Vagina (tissue), 2 donors: ENCODE data around the gene ARHGEF4. TPM values are rescaled to one million over a fixed set of nuclear protein-coding genes. Genes with fewer than 3 reads are reported as not detected.
A peak's percentile ranks its signal among the peaks of the same experiment; 100 is the strongest.

Experiments
- DNase-seq, 2 donors: peaks; one replicate each; pipeline ENCODE4 v3.0.0-alpha.2; 2017; ENCODE audit errors: extremely low spot score in 2 of 2
- H3K27ac ChIP-seq: fragments of 200-600 bp; sonication (generic); one replicate; pipeline ENCODE4 v1.5.1; 2019
- H3K27me3 ChIP-seq: fragments of 200-600 bp; sonication (generic); one replicate; pipeline ENCODE4 v1.5.1; 2019
- H3K36me3 ChIP-seq, 2 donors: fragments of 200-600 bp; sonication (generic); one replicate each; pipeline ENCODE4 v1.5.1; 2017 to 2019
- H3K4me1 ChIP-seq: fragments of 200-600 bp; sonication (generic); one replicate; pipeline ENCODE4 v1.5.1; 2019
- H3K4me3 ChIP-seq, 2 donors: fragments of 200-600 bp; sonication (generic); 1 replicate in 1 of 2; 2 replicates in 1 of 2; pipeline ENCODE4 v1.5.1; 2016 to 2019
- H3K9me3 ChIP-seq: fragments of 200-600 bp; sonication (generic); one replicate; pipeline ENCODE4 v1.5.1; 2019
- CTCF ChIP-seq, 3 experiments: fragments of 450-650 bp in 2 of 3; fragments of 200-600 bp in 1 of 3; sonication (generic) in 1 of 3; IDR thresholded peaks; one replicate each; pipeline ENCODE4 v1.5.1; 2017 to 2019; ENCODE audit warnings: antibody characterized with exemption in 3 of 3, mild to moderate bottlenecking in 2 of 3, moderate library complexity in 2 of 3
- POLR2A ChIP-seq, 2 donors: fragments of 450-650 bp; IDR thresholded peaks; one replicate each; pipeline ENCODE4 v1.6.1; 2017; ENCODE audit warnings: antibody characterized with exemption in 2 of 2, mild to moderate bottlenecking in 2 of 2, moderate library complexity in 2 of 2
- POLR2AphosphoS5 ChIP-seq, 2 donors: sonication (generic); formaldehyde crosslinking; IDR thresholded peaks; one replicate each; pipeline ENCODE4 v1.9.0; 2017; ENCODE audit warnings: antibody characterized with exemption in 2 of 2, mild to moderate bottlenecking in 2 of 2, low read depth in 1 of 2; ENCODE audit not compliant: insufficient read depth in 1 of 2
- intact Hi-C: fragments of 100-400 bp; cut with DNase I; formaldehyde crosslinking; loops from one replicate; pipeline ENCODE4 v1.15.1; 2023
- total RNA-seq: library from RNA; depleted of rRNA; stranded (reverse); fragments of >200 nt; gene quantifications from one replicate; pipeline ENCODE4 v1.2.3, GENCODE V29; 2016

Gene ARHGEF4
- total RNA-seq, 1 donor from 2014 or later: 116 TPM

GRCh38 chr2:131035112-131035825 is 198.6 kb downstream of the ARHGEF4 start:
- H3K4me1 ChIP-seq: peaks cover 19% of the 10 kb centered on the region
- H3K27ac ChIP-seq: no peak overlapping the region
- no peaks in the 10 kb centered on the region for H3K27me3 ChIP-seq

GRCh38 chr2:131035826-131036231 is 199.1 kb downstream of the ARHGEF4 start:
- H3K27me3 ChIP-seq: no peaks in the 10 kb centered on the region
- H3K27ac ChIP-seq: no peak overlapping the region
- peaks cover 19% of the 10 kb centered on the region for H3K4me1 ChIP-seq
- no peak for TF ChIP-seq POLR2A (IDR thresholded peaks at IDR 0.05)
- TF ChIP-seq POLR2AphosphoS5 (IDR thresholded peaks at IDR 0.05; ENCODE audit: insufficient read depth in 1 of 2, low read depth in 1 of 2): no peak
- no peak for TF ChIP-seq CTCF (IDR thresholded peaks at IDR 0.05)
- intact Hi-C loops: no loop called here
- H3K4me3 ChIP-seq: peak overlapping the region; percentile 45 to 61
- H3K36me3 ChIP-seq: no peaks in the 10 kb centered on the region
- no peaks in the 10 kb centered on the region for H3K9me3 ChIP-seq
- DNase-seq: peak in 1 of 2 donors; percentile 81

More at GRCh38 chr2:131035112-131035825, 198.6 kb downstream of the ARHGEF4 start:
- intact Hi-C loops: no loop called here
- Histone ChIP-seq H3K4me3 (peak overlapping the region; percentile 45 to 61), H3K36me3 (no peaks in the 10 kb centered on the region), H3K9me3 (no peaks in the 10 kb centered on the region)
- peak in 1 of 2 donors; percentile 46 for DNase-seq
- TF ChIP-seq POLR2AphosphoS5 (IDR thresholded peaks at IDR 0.05; ENCODE audit: insufficient read depth in 1 of 2, low read depth in 1 of 2): no peak
- TF ChIP-seq POLR2A (IDR thresholded peaks at IDR 0.05): no peak
- TF ChIP-seq CTCF (IDR thresholded peaks at IDR 0.05): no peak

- intact Hi-C loops: no loop called here
- TF ChIP-seq CTCF (IDR thresholded peaks at IDR 0.05) (no peak), POLR2AphosphoS5 (IDR thresholded peaks at IDR 0.05; ENCODE audit: insufficient read depth in 1 of 2, low read depth in 1 of 2) (no peak), POLR2A (IDR thresholded peaks at IDR 0.05) (no peak)
These were observed 199.6 kb downstream of the ARHGEF4 start for GRCh38 chr2:131036269-131036668.

GRCh38 chr2:131036696-131037397 is 200.1 kb downstream of the ARHGEF4 start:
- Histone ChIP-seq H3K36me3 (no peaks in the 10 kb centered on the region), H3K4me3 (no peak overlapping the region), H3K4me1 (peaks cover 19% of the 10 kb centered on the region), H3K27ac (no peak overlapping the region), H3K9me3 (no peaks in the 10 kb centered on the region), H3K27me3 (no peaks in the 10 kb centered on the region)
- TF ChIP-seq POLR2AphosphoS5 (IDR thresholded peaks at IDR 0.05; ENCODE audit: insufficient read depth in 1 of 2, low read depth in 1 of 2) (no peak), CTCF (IDR thresholded peaks at IDR 0.05) (no peak), POLR2A (IDR thresholded peaks at IDR 0.05) (no peak)
- no peak for DNase-seq
- intact Hi-C loops: no loop called here

More at GRCh38 chr2:131036269-131036668, 199.6 kb downstream of the ARHGEF4 start:
- Histone ChIP-seq H3K27me3 (no peaks in the 10 kb centered on the region), H3K27ac (no peak overlapping the region), H3K9me3 (no peaks in the 10 kb centered on the region), H3K4me1 (peaks cover 19% of the 10 kb centered on the region), H3K36me3 (no peaks in the 10 kb centered on the region), H3K4me3 (no peak overlapping the region)
- DNase-seq: no peak
